Prostate gland (tissue), 2 donors: ENCODE measurements around the gene FBXO48.
"Not testable (repeated sequence)": the region's sequence is repeated elsewhere in the genome, so short reads cannot be mapped to it uniquely, and the experiment has no call there.

Source experiments
- CTCF ChIP-seq, 4 experiments: fragments of 200-600 bp in 2 of 4; fragments of 450-650 bp in 2 of 4; sonication (generic) in 2 of 4; IDR thresholded peaks; 1 replicate in 3 of 4; 2 replicates in 1 of 4; pipeline ENCODE4 v1.5.1; 2016 to 2019; ENCODE audit warnings: antibody characterized with exemption in 4 of 4, mild to moderate bottlenecking in 2 of 4, moderate library complexity in 2 of 4
- POLR2A ChIP-seq: fragments of 450-650 bp; IDR thresholded peaks from one replicate; pipeline ENCODE4 v1.6.1; 2016; ENCODE audit warnings: antibody characterized with exemption, mild to moderate bottlenecking
- POLR2AphosphoS5 ChIP-seq: sonication (generic); formaldehyde crosslinking; IDR thresholded peaks from one replicate; pipeline ENCODE4 v1.6.1; 2017; ENCODE audit warnings: antibody characterized with exemption

- TF ChIP-seq POLR2AphosphoS5; POLR2A; CTCF (IDR thresholded peaks at IDR 0.05): not testable (repeated sequence)
These were observed 20.7 kb downstream of the FBXO48 start for GRCh38 chr2:68446425-68446824.
